Heart left ventricle (tissue), 16 donors: ENCODE data around the gene PCNT. TPM values are rescaled to one million over a fixed set of nuclear protein-coding genes. Genes with fewer than 3 reads are reported as not detected.

Experiments
- ATAC-seq, 4 donors: fragments of 200-7000 bp; cut with Tn5 transposase; one replicate each; pipeline ENCODE4 v1.9.1; 2020 to 2022; ENCODE audit warnings: moderate library complexity in 4 of 4, mild to moderate bottlenecking in 3 of 4, moderate number of reproducible peaks in 1 of 4
- DNase-seq, 5 donors: peaks; one replicate each; pipeline ENCODE4 v3.0.0-alpha.2; 2020
- H3K27ac ChIP-seq, 12 donors: fragments of 200-600 bp; sonication (generic) in 4 of 12; one replicate each; pipeline versions ENCODE4 v1.5.0 to v1.8.0; 2016 to 2022; ENCODE audit warnings: mild to moderate bottlenecking in 2 of 12
- H3K27me3 ChIP-seq, 9 donors: fragments of 200-600 bp; sonication (generic) in 2 of 9; one replicate each; pipeline versions ENCODE4 v1.5.1 to v1.8.0; 2016 to 2022; ENCODE audit warnings: mild to moderate bottlenecking in 3 of 9
- H3K36me3 ChIP-seq, 9 donors: fragments of 200-600 bp; sonication (generic) in 2 of 9; one replicate each; pipeline versions ENCODE4 v1.5.0 to v1.8.0; 2018 to 2022; ENCODE audit warnings: mild to moderate bottlenecking in 2 of 9
- H3K4me1 ChIP-seq, 12 donors: fragments of 200-600 bp; sonication (generic) in 4 of 12; one replicate each; pipeline versions ENCODE4 v1.5.0 to v1.8.0; 2016 to 2022; ENCODE audit warnings: mild to moderate bottlenecking in 3 of 12
- H3K4me3 ChIP-seq, 12 donors: fragments of 200-600 bp; sonication (generic) in 4 of 12; one replicate each; pipeline versions ENCODE4 v1.5.0 to v1.8.0; 2017 to 2022; ENCODE audit warnings: mild to moderate bottlenecking in 9 of 12, moderate library complexity in 4 of 12
- H3K9me3 ChIP-seq, 12 donors: fragments of 200-600 bp; sonication (generic) in 4 of 12; one replicate each; pipeline versions ENCODE4 v1.5.0 to v1.8.0; 2016 to 2022; ENCODE audit warnings: mild to moderate bottlenecking in 1 of 12
- CTCF ChIP-seq, 12 donors: fragments of 200-600 bp; sonication (generic) in 4 of 12; IDR thresholded peaks; one replicate each; pipeline versions ENCODE4 v1.5.0 to v1.8.0; 2018 to 2022; ENCODE audit warnings: antibody characterized with exemption in 12 of 12, mild to moderate bottlenecking in 5 of 12
- POLR2A ChIP-seq, 2 donors: fragments of 450-650 bp; IDR thresholded peaks; one replicate each; pipeline ENCODE4 v1.6.1; 2017; ENCODE audit warnings: antibody characterized with exemption in 2 of 2, mild to moderate bottlenecking in 2 of 2, moderate library complexity in 2 of 2
- WGBS, 4 donors: extraction: QIAGEN DNeasy Blood & Tissue Kit in 2 of 4; methylation state at CpG; one replicate each; pipeline versions ENCODE4 v1.1.5 to v1.1.7; 2013 to 2018; 5-methylcytosine and 5-hydroxymethylcytosine counted together
- intact Hi-C, 10 donors: fragments of 100-400 bp; cut with DNase I; formaldehyde crosslinking; loops; one replicate each; pipeline versions ENCODE4 v1.11.1 to v1.14.2; 2022
- polyA plus RNA-seq, 2 donors: library from polyadenylated mRNA; stranded (reverse); fragments of 200-250 nt; gene quantifications; one replicate each; pipeline ENCODE4 v1.2.3, GENCODE V29; 2013
- total RNA-seq, 9 donors: library from RNA; depleted of rRNA in 2 of 9; stranded (reverse); fragments of >200 nt in 2 of 9; fragmentation: NEBNext Ultra II Directional in 3 of 9; extraction: Animal tissue kit (Norgen Biotek cat#: 25700) in 3 of 9; gene quantifications; one replicate each; pipeline versions ENCODE4 v1.1.0 to v1.2.4, GENCODE V29; 2016 to 2023
- donor health status: ischemic (EF 13 %, LVEDD 7.1; RV severe dilation, severe dysfunction).
- donor health status: healthy with polysubstance abuse.
- donor health status: DM: no; HTN: yes; CAD: no.
- donor health status: DM: no; HTN: no; CAD: no.
- donor health status: ischemic (EF 25% LVEDD 6.9; RV normal size, moderate dysfunction).
- donor health status: ischemic (EF 25% LVEDD 5.7; RV mildly dilated, moderate dysfunction).
- donor health status: healthy.
- donor health status: DM: yes; HTN: yes; CAD: no.
- donor health status: ischemic (EF 35%, LVEDD 5.7; RV mildly dilated, moderate dysfunction).
- donor health status: nonischemic (EF 11% LVEDD 7.7; RV severe dilation, severe dysfunction).
- donor health status: DM: yes; HTN: yes; CAD: no.
- donor health status: PGD.
- donor health status: ischemic (EF 29% LVEDD 5.4; RV normal size, mild dysfunction).
- donor health status: nonischemic (EF 23%, LVEDD 6.1; RV moderate dilation, normal function).

PCNT gene
- total and polyA plus RNA-seq, 11 donors = 17.0 to 73.0 (median 36.7) TPM

GRCh38 chr21:46346296-46347202 is 22.6 kb downstream of the PCNT start:
- H3K36me3 ChIP-seq = peaks cover 0 to 68% (median 62%) of the 10 kb centered on the region in 9 donors
- DNase-seq = peak in 1 of 5 donors; percentile 20
- intact Hi-C loops = loop anchor here in 1 of 10 donors (10.0 kb wide), 1 partner anchor 58 kb away; no protein-coding TSS in a partner anchor

GRCh38 chr21:46347203-46347550 is 23.2 kb downstream of the PCNT start:
- peak in 2 of 4 donors; percentile 5 to 14 for ATAC-seq
- Histone ChIP-seq H3K27ac (peak overlapping the region in 2 of 12 donors; percentile 42 to 66), H3K9me3 (no peaks in the 10 kb centered on the region), H3K27me3 (no peaks in the 10 kb centered on the region), H3K4me3 (no peak overlapping the region), H3K36me3 (peaks cover 0 to 74% (median 67%) of the 10 kb centered on the region in 9 donors), H3K4me1 (peaks cover 0 to 6% (median 0%) of the 10 kb centered on the region in 12 donors)
- WGBS, 4 donors = 58 to 63% (median 62%) methylated on average over 9 to 10 of the region's 10 CpGs
- TF ChIP-seq CTCF (IDR thresholded peaks at IDR 0.05) (no peak), POLR2A (IDR thresholded peaks at IDR 0.05) (no peak)
- DNase-seq = peak in 1 of 5 donors; percentile 53
- intact Hi-C loops = loop anchor here in 1 of 10 donors (10.0 kb wide), 1 partner anchor 58 kb away; no protein-coding TSS in a partner anchor

More at GRCh38 chr21:46346296-46347202, 22.6 kb downstream of the PCNT start:
- TF ChIP-seq POLR2A (IDR thresholded peaks at IDR 0.05) (no peak), CTCF (IDR thresholded peaks at IDR 0.05) (no peak)
- peak overlapping the region in 1 of 12 donors; percentile 42 for H3K27ac ChIP-seq
- H3K4me1 ChIP-seq = peaks cover 0 to 6% (median 0%) of the 10 kb centered on the region in 12 donors
- no peaks in the 10 kb centered on the region for H3K9me3 ChIP-seq
- H3K27me3 ChIP-seq = no peaks in the 10 kb centered on the region
- whole genome bisulfite sequencing, 4 donors = 91 to 96% (median 96%) methylated on average over 29 to 34 of the region's 34 CpGs
- H3K4me3 ChIP-seq = no peak overlapping the region
- ATAC-seq = no peak

GRCh38 chr21:46347791-46348381 is 23.9 kb downstream of the PCNT start:
- peaks cover 0 to 81% (median 74%) of the 10 kb centered on the region in 9 donors for H3K36me3 ChIP-seq
- DNase-seq = peak; percentile 73 to 94 (median 79)
- intact Hi-C loops = loop anchor here in 1 of 10 donors (10.0 kb wide), 1 partner anchor 57 kb away; no protein-coding TSS in a partner anchor

More at GRCh38 chr21:46347791-46348381, 23.9 kb downstream of the PCNT start:
- Histone ChIP-seq H3K27me3 (no peaks in the 10 kb centered on the region), H3K4me1 (peaks cover 0 to 6% (median 0%) of the 10 kb centered on the region in 12 donors), H3K4me3 (peak overlapping the region in 3 of 12 donors; percentile 4 to 23 (median 9)), H3K9me3 (no peaks in the 10 kb centered on the region), H3K27ac (peak overlapping the region in 8 of 12 donors; percentile 6 to 74 (median 49))
- TF ChIP-seq POLR2A (IDR thresholded peaks at IDR 0.05) = peak in 1 of 2 donors; percentile 34
- TF ChIP-seq CTCF (IDR thresholded peaks at IDR 0.05) = peak in 10 of 12 donors; percentile 11 to 63 (median 36)
- peak; percentile 94 to 97 (median 96) for ATAC-seq
- 71 to 80% (median 78%) methylated on average over 9 to 12 of the region's 12 CpGs for WGBS, 4 donors
